WI38 (cell line): Measurements from ENCODE around the gene PDZD4.

Experiments
- H3K4me3 ChIP-seq: 2 replicates; pipeline ENCODE4 v1.5.1; 2011; ENCODE audit warnings: low read depth, mild to moderate bottlenecking, control low read depth, low read length
- CTCF ChIP-seq: IDR thresholded peaks from 2 replicates; pipeline ENCODE4 v1.5.1; 2012; ENCODE audit warnings: low read depth, mild to moderate bottlenecking, control low read depth, low read length

Gene PDZD4

GRCh38 chrX:153778181-153778580 is 52.2 kb downstream of the PDZD4 start:
- H3K4me3 ChIP-seq: no peak overlapping the region
- no peak for TF ChIP-seq CTCF

GRCh38 chrX:153777261-153778090 is 52.9 kb downstream of the PDZD4 start:
- H3K4me3 ChIP-seq: no peak overlapping the region
- no peak for TF ChIP-seq CTCF

GRCh38 chrX:153776611-153777045 is 53.7 kb downstream of the PDZD4 start:
- no peak overlapping the region for H3K4me3 ChIP-seq
- TF ChIP-seq CTCF: no peak

- TF ChIP-seq CTCF: no peak
Observed at GRCh38 chrX:153776120-153776599, 54.2 kb downstream of the PDZD4 start.

GRCh38 chrX:153775293-153776119 is 54.8 kb downstream of the PDZD4 start:
- TF ChIP-seq CTCF: no peak
- no peak overlapping the region for H3K4me3 ChIP-seq

More at GRCh38 chrX:153776120-153776599, 54.2 kb downstream of the PDZD4 start:
- no peak overlapping the region for H3K4me3 ChIP-seq

GRCh38 chrX:153774576-153775292 is 55.6 kb downstream of the PDZD4 start:
- no peak for TF ChIP-seq CTCF
- H3K4me3 ChIP-seq: no peak overlapping the region
